Activated CD8-positive, alpha-beta T cell treated with anti-CD3 and anti-CD28 coated beads for 36 hours (primary cell): ENCODE measurements around the gene HHEX. TPM values are rescaled to one million over a fixed set of nuclear protein-coding genes. Genes with fewer than 3 reads are reported as not detected.

Source experiments
- ATAC-seq: fragments of 200-7000 bp; cut with Tn5 transposase; one replicate; pipeline ENCODE4 v1.10.0; 2021; ENCODE audit warnings: mild to moderate bottlenecking, moderate library complexity
- CTCF ChIA-PET: fragments of 350-600 bp; sonication (Branson Sonifier 250); formaldehyde crosslinking; loops from one replicate; lab custom pipeline; 2021; ENCODE audit warnings: antibody characterized with exemption; lab: Charles Lee
- POLR2A ChIA-PET: fragments of 350-600 bp; sonication (Branson Sonifier 250); formaldehyde crosslinking; loops from one replicate; lab custom pipeline; 2021; ENCODE audit warnings: antibody characterized with exemption; lab: Charles Lee
- DNase-seq: peaks from one replicate; pipeline ENCODE4 v3.0.0-alpha.2; 2020
- H3K27ac Mint-ChIP-seq: one replicate; pipeline ENCODE4 v1.8.0; 2021; ENCODE audit warnings: mild to moderate bottlenecking, mixed read lengths
- H3K27me3 Mint-ChIP-seq: one replicate; pipeline ENCODE4 v1.8.0; 2021; ENCODE audit warnings: mixed read lengths
- H3K36me3 Mint-ChIP-seq: one replicate; pipeline ENCODE4 v1.8.0; 2021; ENCODE audit warnings: low read depth, mixed read lengths
- H3K4me1 Mint-ChIP-seq: one replicate; pipeline ENCODE4 v1.8.0; 2021; ENCODE audit warnings: low read depth, mixed read lengths
- H3K4me3 Mint-ChIP-seq: one replicate; pipeline ENCODE4 v1.8.0; 2021; ENCODE audit warnings: mild to moderate bottlenecking, moderate library complexity, mixed read lengths
- H3K9me3 Mint-ChIP-seq: one replicate; pipeline ENCODE4 v1.8.0; 2021; ENCODE audit warnings: mixed read lengths
- CTCF ChIP-seq: fragments of 200-600 bp; IDR thresholded peaks from one replicate; pipeline ENCODE4 v1.8.0; 2022; ENCODE audit warnings: antibody characterized with exemption, mild to moderate bottlenecking
- intact Hi-C: fragments of 100-400 bp; cut with micrococcal nuclease; formaldehyde crosslinking; loops from one replicate; pipeline ENCODE4 v1.10.0; 2022
- total RNA-seq, 2 experiments: library from RNA; stranded (reverse); gene quantifications; one replicate each; pipeline ENCODE4 v1.2.3, GENCODE V29; 2021

HHEX gene
- total RNA-seq, 2 experiments from 2014 or later = 0.34 to 0.58 TPM

- no peak for TF ChIP-seq CTCF
- ATAC-seq (no peak), DNase-seq (no peak)
- no peaks in the 10 kb centered on the region for H3K9me3 Mint-ChIP-seq
- ChIA-PET POLR2A (no interaction called here), CTCF (no interaction called here)
- peaks cover 24% of the 10 kb centered on the region for H3K4me1 Mint-ChIP-seq
- intact Hi-C loops = loop anchor here (10.0 kb wide), 1 partner anchor 378 kb away; the partner anchor contains the start of gene CYP26A1
- no peak overlapping the region for H3K4me3 Mint-ChIP-seq
- no peaks in the 10 kb centered on the region for H3K36me3 Mint-ChIP-seq
- no peak overlapping the region for H3K27ac Mint-ChIP-seq
- peaks cover 67% of the 10 kb centered on the region for H3K27me3 Mint-ChIP-seq
Observed at GRCh38 chr10:92696606-92697383, 7.0 kb downstream of the HHEX start.

GRCh38 chr10:92697663-92698511 is 8.1 kb downstream of the HHEX start:
- CTCF ChIA-PET = interaction anchor here (1.0 kb wide), 1 partner anchor 145 kb away, joined by 3 read pairs; no protein-coding TSS in a partner anchor
- no peak for ATAC-seq

GRCh38 chr10:92699193-92699517 is 9.4 kb downstream of the HHEX start:
- DNase-seq (no peak), ATAC-seq (no peak)
- Mint-ChIP-seq H3K27me3 (peaks cover 65% of the 10 kb centered on the region), H3K27ac (no peak overlapping the region), H3K36me3 (no peaks in the 10 kb centered on the region), H3K9me3 (no peaks in the 10 kb centered on the region), H3K4me1 (peaks cover 17% of the 10 kb centered on the region), H3K4me3 (peak overlapping the region; percentile 76)
- intact Hi-C loops = loop anchor here (10.0 kb wide), 1 partner anchor 376 kb away; the partner anchor contains the start of gene CYP26A1
- no peak for TF ChIP-seq CTCF
- POLR2A ChIA-PET = no interaction called here
- CTCF ChIA-PET = no interaction called here

More at GRCh38 chr10:92697663-92698511, 8.1 kb downstream of the HHEX start:
- DNase-seq = no peak
- intact Hi-C loops = loop anchor here (10.0 kb wide), 1 partner anchor 377 kb away; the partner anchor contains the start of gene CYP26A1
- H3K4me1 Mint-ChIP-seq = peaks cover 17% of the 10 kb centered on the region
- POLR2A ChIA-PET = no interaction called here
- no peak overlapping the region for H3K4me3 Mint-ChIP-seq
- H3K27ac Mint-ChIP-seq = no peak overlapping the region
- peaks cover 62% of the 10 kb centered on the region for H3K27me3 Mint-ChIP-seq
- no peak for TF ChIP-seq CTCF
- no peaks in the 10 kb centered on the region for H3K36me3 Mint-ChIP-seq
- H3K9me3 Mint-ChIP-seq = no peaks in the 10 kb centered on the region

- H3K4me1 Mint-ChIP-seq = peaks cover 17% of the 10 kb centered on the region
- ATAC-seq = peak; percentile 68
- ChIA-PET CTCF (no interaction called here), POLR2A (interaction anchor here (0.6 kb wide), 1 partner anchor 1277 kb away, joined by 3 read pairs; no protein-coding TSS in a partner anchor)
- TF ChIP-seq CTCF = no peak
- peak; percentile 56 for DNase-seq
- no peaks in the 10 kb centered on the region for H3K9me3 Mint-ChIP-seq
- no peak overlapping the region for H3K27ac Mint-ChIP-seq
- no peaks in the 10 kb centered on the region for H3K36me3 Mint-ChIP-seq
- peaks cover 64% of the 10 kb centered on the region for H3K27me3 Mint-ChIP-seq
- peak overlapping the region; percentile 76 for H3K4me3 Mint-ChIP-seq
- intact Hi-C loops = loop anchor here (10.0 kb wide), 1 partner anchor 375 kb away; the partner anchor contains the start of gene CYP26A1
Observed at GRCh38 chr10:92699518-92700381, 10.0 kb downstream of the HHEX start.
